SIG-M5 treated with dmso at 0.1 percent for 504 hours (cell line): ENCODE results near the gene POMGNT2.

Source experiments
- DNase-seq: peaks from one replicate; lab custom pipeline; 2025; ENCODE audit not compliant: unreplicated experiment; lab: John Stamatoyannopoulos, UW

Gene POMGNT2

GRCh38 chr3:43105596-43106292 is at the start of gene POMGNT2:
Gene POMGNT2, minus strand, starts transcription at chr3:43106079. Its CDS starts 24,648 bp downstream, at chr3:43081431.
- peak; percentile 89 for DNase-seq

GRCh38 chr3:43154980-43155379 is 49.1 kb upstream of the POMGNT2 start:
- no peak for DNase-seq

DNA sequence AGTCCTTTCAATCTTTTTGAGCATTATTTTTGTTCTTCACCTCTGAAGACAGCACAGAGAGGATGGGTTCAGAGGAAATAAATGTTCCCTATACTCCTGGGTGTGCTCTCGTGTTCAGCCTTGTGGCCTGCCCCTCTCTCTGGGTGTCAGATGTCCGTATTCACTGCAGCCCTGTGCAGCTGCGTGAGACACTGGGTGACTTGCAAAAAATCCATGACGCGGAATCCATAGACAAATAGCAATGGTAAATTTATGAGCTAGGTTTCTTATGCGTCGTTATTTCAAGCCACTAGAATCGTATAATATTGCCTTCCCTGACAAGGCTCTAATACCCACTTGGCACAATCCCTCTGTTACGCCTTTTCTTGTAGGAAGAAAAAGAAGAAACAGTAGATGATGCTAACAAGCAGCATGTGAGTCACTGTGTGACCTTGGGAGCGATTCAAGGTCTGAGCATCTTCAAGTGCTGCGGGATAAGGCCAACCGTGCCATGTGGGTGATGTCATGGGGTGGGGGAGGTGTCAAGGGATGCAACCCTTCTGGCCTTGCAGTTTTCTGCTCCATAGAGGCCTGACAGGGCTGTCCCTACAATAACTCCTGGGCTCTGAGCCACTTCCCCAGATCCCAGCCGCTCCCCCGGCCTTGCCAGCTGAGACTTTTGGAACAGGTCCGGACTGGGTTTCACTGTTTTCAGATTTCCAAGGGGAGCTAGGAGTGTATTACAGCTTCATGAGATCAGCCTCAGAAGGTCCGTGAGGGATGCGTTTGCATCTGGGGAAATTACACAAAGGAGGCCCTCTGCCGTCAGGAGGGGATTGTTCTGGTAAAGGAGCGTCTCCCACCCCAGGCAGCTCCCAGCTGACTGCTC is 47.6 kb upstream of the POMGNT2 start:
- DNase-seq = no peak

- no peak for DNase-seq
These were observed 46.8 kb upstream of the POMGNT2 start for GRCh38 chr3:43152649-43153048.

- DNase-seq = no peak
These were observed 42.2 kb upstream of the POMGNT2 start for GRCh38 chr3:43148033-43148432.

DNA sequence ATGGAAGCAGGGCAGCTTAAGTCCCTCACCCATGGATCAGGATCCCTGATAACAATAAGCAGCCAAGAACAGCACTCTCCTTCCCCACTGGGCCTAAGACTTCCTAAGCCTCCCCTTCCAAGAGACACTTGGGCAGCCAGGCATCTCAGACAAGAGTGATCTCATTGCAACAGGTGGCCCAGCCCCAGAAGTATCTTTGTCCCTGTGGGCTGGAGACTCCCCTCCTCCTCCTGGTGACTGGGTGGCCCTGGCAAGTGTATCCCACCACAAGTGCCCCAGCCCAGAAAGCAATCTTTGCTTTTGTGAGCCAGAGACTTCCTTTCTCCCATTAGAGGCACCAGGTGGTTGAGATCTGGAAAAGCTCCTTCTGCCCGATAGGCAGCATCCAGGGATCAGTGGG is 40.7 kb upstream of the POMGNT2 start:
- no peak for DNase-seq

DNA sequence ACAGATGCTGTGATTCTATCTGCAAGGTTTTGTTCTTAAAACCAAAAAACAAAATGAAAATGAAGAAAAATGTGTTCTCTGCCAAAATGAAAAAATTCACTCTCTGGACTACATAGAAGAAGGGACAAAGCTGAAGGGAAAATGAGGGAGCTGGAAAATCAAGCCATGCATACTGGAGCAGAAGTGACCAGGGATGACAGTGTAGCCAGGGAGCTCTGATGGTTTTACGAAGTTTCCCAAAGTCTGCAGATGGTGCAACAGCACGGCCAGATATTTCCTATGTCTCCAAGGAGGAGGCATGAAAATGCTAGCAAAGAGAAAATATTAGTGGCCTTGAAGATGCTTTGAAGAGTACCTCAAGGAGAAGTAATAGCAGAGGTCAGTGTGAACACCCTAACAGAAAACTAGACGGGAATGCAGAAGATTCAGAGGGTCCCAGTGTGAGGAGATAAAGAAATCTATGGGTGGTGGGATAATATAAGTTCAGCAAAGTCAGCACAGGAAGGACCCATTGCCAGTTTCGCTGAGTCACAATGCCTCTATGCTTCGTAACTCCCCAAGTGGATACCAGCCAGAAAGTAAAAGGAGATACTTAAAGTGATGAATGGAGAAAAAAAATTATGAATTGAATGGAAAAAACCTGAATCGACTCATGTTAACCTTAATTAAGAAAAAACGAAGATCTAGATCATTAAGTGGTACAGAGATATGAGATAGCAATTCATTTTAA is 39.0 kb upstream of the POMGNT2 start:
- no peak for DNase-seq

DNA sequence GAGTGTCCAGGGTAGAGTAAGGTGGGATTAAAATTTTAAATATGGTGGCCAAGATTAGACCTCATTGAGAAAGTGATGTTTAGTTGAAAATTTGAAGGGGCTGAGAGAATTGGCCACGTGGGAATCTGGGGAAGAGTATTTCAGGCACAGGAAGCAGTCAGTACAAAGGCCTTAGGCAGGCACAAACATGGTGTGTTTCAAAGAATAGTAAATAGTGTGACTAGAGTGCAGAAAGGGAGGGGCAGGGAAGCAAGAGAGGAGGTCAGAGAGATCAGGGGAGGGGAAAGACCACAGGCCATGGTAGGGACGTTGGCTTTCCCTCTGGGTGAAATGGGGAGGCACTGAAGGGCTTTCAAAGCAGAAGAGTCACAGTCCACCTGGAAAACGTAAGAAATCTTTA is 36.6 kb upstream of the POMGNT2 start:
- no peak for DNase-seq

- DNase-seq = no peak
These were observed 32.8 kb upstream of the POMGNT2 start for GRCh38 chr3:43138488-43139231.

DNA sequence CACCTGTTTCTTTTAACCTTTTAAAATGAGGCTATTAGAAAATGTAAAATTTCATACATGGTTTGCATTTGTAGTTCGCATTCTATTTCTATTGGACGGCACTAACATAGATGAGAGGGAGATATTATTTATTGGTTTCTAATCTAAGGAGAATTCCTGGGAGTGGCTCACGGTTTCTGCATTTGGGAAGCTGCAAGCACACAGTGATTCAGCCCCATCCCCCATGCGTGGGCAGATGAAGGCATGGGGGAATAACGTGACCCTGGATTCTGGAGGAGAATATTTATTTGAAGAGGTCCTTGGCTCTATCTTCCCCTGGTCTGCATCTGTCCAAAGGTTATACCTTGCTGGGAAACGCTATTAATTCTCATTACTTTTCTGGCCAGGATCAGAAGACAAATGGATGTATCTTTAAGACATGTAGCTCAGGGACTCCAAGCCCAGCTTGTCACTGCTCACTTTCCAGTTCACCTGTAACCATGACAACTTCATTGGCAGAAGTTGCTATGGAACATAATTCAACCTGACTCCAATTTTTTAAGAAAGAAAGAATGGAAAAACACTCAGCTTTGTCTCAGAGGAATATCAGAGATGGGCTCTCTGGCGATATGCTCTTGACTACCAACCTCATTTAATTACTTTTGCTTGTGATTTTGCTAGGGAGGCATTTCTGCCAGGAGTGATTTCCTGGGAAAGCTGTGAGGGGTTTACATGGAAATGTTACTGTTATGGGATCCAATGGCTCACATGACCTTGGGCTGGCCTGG is 27.2 kb upstream of the POMGNT2 start:
- DNase-seq = no peak

DNA sequence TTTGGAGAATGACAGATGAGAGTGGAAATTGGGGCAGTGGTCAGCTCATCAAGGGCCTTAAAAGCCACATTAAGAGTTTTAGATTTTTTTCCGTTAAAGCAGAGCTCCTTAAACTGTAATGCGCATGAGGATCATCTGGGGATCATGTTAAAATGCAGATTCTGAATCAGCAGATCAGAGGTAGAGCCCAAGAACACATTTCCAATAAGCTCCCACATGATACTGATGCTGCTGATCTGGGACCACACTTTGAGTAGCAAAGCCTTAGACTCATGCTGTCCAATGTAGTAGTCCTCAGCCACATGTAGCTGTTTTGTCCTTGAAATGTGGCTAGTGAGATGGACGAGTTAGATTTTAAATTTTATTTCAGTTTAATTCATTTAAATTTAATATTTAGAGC is 26.3 kb upstream of the POMGNT2 start:
- DNase-seq = no peak

GRCh38 chr3:43128464-43128863 is 22.6 kb upstream of the POMGNT2 start:
- peak; percentile 6 for DNase-seq

- no peak for DNase-seq
These were observed 20.7 kb upstream of the POMGNT2 start for GRCh38 chr3:43126536-43126935.

GRCh38 chr3:43123895-43124294 is 18.0 kb upstream of the POMGNT2 start:
- DNase-seq = no peak

DNA sequence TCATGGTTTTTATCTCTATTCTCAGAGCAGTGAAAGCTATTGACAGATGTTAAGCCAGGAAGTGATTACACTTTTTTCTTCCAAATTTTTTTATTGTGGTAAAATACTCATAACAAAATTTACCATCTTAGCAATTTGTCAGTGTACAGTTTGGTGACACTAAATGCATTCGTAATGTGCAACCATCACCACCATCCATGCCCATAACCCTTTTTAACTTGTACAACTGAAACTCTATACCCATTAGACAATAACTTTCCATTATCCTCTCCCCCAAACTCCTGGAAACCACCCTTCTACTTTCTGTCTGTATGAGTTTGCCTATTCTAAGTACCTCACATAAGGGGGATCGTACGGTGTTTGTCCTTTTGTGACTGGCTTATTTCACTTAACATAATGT is 15.1 kb upstream of the POMGNT2 start:
- no peak for DNase-seq

DNA sequence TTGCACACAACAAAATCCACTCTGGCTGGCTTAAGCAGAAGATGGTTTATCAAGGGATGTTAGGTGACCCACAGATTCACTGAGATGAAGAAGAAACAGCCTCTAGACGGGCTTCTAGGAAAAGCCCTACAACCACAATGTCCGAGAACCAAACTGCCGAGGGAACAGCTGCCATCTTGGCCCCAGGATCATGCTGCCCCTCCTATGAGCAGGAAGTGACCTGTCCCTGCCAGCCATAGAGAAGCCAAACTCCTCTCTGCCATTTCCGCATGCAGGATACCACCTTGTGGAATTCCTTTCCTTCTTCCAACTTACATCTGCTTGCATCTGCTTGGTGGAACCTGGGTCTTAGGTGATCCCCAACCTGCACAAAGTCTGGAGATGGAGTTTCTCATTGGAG is 11.4 kb upstream of the POMGNT2 start:
- no peak for DNase-seq

DNA sequence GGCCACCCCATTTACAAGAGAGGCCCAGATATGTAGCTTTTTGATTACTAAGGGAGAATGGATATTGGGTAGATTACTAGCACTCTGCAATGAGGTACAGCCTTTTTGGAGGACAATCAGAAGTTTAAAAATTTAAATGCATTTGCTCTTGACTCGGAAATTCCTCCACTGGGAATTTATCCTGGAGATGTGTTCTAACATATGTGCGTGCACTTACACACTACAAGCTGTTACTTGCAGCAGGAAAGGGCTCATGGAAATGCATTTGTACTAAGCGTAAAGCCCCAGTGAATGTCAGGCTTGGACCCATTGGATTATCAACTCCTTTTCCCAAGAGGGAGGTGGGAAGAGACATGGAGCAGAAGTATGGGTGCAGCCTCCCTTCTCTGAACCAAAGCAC is 7.8 kb upstream of the POMGNT2 start:
- DNase-seq = no peak

DNA sequence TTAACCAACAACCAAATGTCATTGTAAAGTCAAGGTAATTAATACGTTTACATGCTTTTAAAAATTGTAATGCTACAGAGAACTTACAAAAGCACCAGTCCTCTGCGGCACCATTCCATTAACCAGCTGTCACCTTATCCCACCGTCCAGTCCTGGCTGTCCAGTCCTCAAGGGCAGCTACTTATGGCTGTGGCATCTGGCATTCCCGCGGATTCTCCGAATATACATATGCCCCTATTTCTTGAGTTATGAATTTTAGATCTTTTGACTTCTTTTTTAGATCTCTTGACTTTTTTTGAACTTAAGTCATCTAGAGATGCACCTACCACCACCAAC is 382 bp upstream of the POMGNT2 start:
- no peak for DNase-seq

- no peak for DNase-seq
These were observed 951 bp downstream of the POMGNT2 start for GRCh38 chr3:43104660-43105595.
